ENCODE data around the gene BANK1.

The BANK1 gene

GRCh38 chr4:101993002-101993841 lies 202.7 kb downstream of the BANK1 start:
- no peak for DNase-seq (ENCODE audit: low read depth)
- no peak for TF ChIP-seq CTCF (IDR thresholded peaks at IDR 0.05; ENCODE audit: control insufficient read depth, extremely low read depth, insufficient read depth)
- H3K4me3 ChIP-seq (ENCODE audit: low read depth, low read length), result no peak overlapping the region

- no peak for TF ChIP-seq CTCF (IDR thresholded peaks at IDR 0.05; ENCODE audit: control insufficient read depth, extremely low read depth, insufficient read depth)
- no peak overlapping the region for H3K4me3 ChIP-seq (ENCODE audit: low read depth, low read length)
- DNase-seq (ENCODE audit: low read depth), result no peak
Observed at GRCh38 chr4:101993842-101994775, 203.6 kb downstream of the BANK1 start.

- TF ChIP-seq CTCF (IDR thresholded peaks at IDR 0.05; ENCODE audit: control insufficient read depth, extremely low read depth, insufficient read depth), result no peak
- H3K4me3 ChIP-seq (ENCODE audit: low read depth, low read length), result no peak overlapping the region
- DNase-seq (ENCODE audit: low read depth), result no peak
Observed at GRCh38 chr4:102007959-102008425, 217.5 kb downstream of the BANK1 start.

GRCh38 chr4:102008711-102009110 lies 218.2 kb downstream of the BANK1 start:
- DNase-seq (ENCODE audit: low read depth), result no peak
- no peak for TF ChIP-seq CTCF (IDR thresholded peaks at IDR 0.05; ENCODE audit: control insufficient read depth, extremely low read depth, insufficient read depth)
- H3K4me3 ChIP-seq (ENCODE audit: low read depth, low read length), result no peak overlapping the region

GRCh38 chr4:102022343-102022742 lies 231.8 kb downstream of the BANK1 start:
- DNase-seq (ENCODE audit: low read depth), result no peak
- no peak overlapping the region for H3K4me3 ChIP-seq (ENCODE audit: low read depth, low read length)
- TF ChIP-seq CTCF (IDR thresholded peaks at IDR 0.05; ENCODE audit: control insufficient read depth, extremely low read depth, insufficient read depth), result no peak

- no peak overlapping the region for H3K4me3 ChIP-seq (ENCODE audit: low read depth, low read length)
- DNase-seq (ENCODE audit: low read depth), result no peak
- TF ChIP-seq CTCF (IDR thresholded peaks at IDR 0.05; ENCODE audit: control insufficient read depth, extremely low read depth, insufficient read depth), result no peak
Observed at GRCh38 chr4:102027961-102028360, 237.4 kb downstream of the BANK1 start.
